B cell (primary cell): Measurements from ENCODE around the gene PHACTR1. TPM values are rescaled to one million over a fixed set of nuclear protein-coding genes. Genes with fewer than 3 reads are reported as not detected.
"Not testable (repeated sequence)": the region's sequence is repeated elsewhere in the genome, so short reads cannot be mapped to it uniquely, and the experiment has no call there.

Experiments
- ATAC-seq: fragments of 200-7000 bp; cut with Tn5 transposase; one replicate; pipeline ENCODE4 v1.10.0; 2021; ENCODE audit warnings: low read depth, mild to moderate bottlenecking, moderate number of reproducible peaks, moderate library complexity
- CTCF ChIA-PET: fragments of 350-600 bp; sonication (Branson Sonifier 250); formaldehyde crosslinking; loops from one replicate; lab custom pipeline; 2021; ENCODE audit warnings: antibody characterized with exemption, inconsistent platforms; lab: Charles Lee
- POLR2A ChIA-PET: fragments of 350-600 bp; sonication (Branson Sonifier 250); formaldehyde crosslinking; loops from one replicate; lab custom pipeline; 2021; ENCODE audit warnings: antibody characterized with exemption; lab: Charles Lee
- DNase-seq: peaks from one replicate; pipeline ENCODE4 v3.0.0; 2013
- H2AFZ ChIP-seq: 2 replicates; pipeline ENCODE4 v1.6.1; 2012; ENCODE audit warnings: mild to moderate bottlenecking, low read depth, low read length; ENCODE audit not compliant: insufficient read depth, poor library complexity, severe bottlenecking
- H3K27ac ChIP-seq, 2 donors: 1 replicate in 1 of 2; 2 replicates in 1 of 2; pipeline ENCODE4 v1.5.1; 2012 to 2013; ENCODE audit warnings: low read length in 2 of 2, mild to moderate bottlenecking in 2 of 2, moderate library complexity in 1 of 2
- H3K27me3 ChIP-seq, 4 experiments: fragments of 200-600 bp in 1 of 4; sonication (generic) in 1 of 4; replicated peaks in 1 of 4; 1 replicate in 2 of 4; 2 replicates in 2 of 4; pipeline versions ENCODE4 v1.6.1 to v1.7.0; 2013 to 2016; ENCODE audit warnings: low read length in 3 of 4, mild to moderate bottlenecking in 2 of 4, mixed read lengths in 1 of 4, moderate library complexity in 1 of 4; ENCODE audit not compliant: insufficient read depth in 4 of 4, control insufficient read depth in 3 of 4; ENCODE audit errors: control extremely low read depth in 1 of 4
- H3K36me3 ChIP-seq, 2 experiments: replicated peaks in 1 of 2; 1 replicate in 1 of 2; 2 replicates in 1 of 2; pipeline versions ENCODE4 v1.6.1 to v1.7.1; 2013; ENCODE audit warnings: low read length in 1 of 2; ENCODE audit not compliant: insufficient read depth in 2 of 2, control insufficient read depth in 1 of 2; ENCODE audit errors: control extremely low read depth in 1 of 2, extremely low read depth in 1 of 2
- H3K4me1 ChIP-seq, 2 donors: fragments of 200-600 bp in 1 of 2; sonication (generic) in 1 of 2; 1 replicate in 1 of 2; 2 replicates in 1 of 2; pipeline versions ENCODE4 v1.5.1 to v1.6.1; 2013 to 2017; ENCODE audit warnings: low read length in 2 of 2; ENCODE audit not compliant: control insufficient read depth in 2 of 2, insufficient read depth in 2 of 2
- H3K4me2 ChIP-seq: replicated peaks from 2 replicates; pipeline ENCODE3; 2012; ENCODE audit warnings: mild to moderate bottlenecking, low read depth, low read length; ENCODE audit not compliant: poor library complexity, severe bottlenecking
- H3K4me3 ChIP-seq, 5 experiments: fragments of 200-600 bp in 1 of 5; sonication (generic) in 1 of 5; 1 replicate in 3 of 5; 2 replicates in 2 of 5; pipeline versions ENCODE4 v1.5.1 to v1.7.0; 2011 to 2016; ENCODE audit warnings: low read length in 4 of 5, mild to moderate bottlenecking in 4 of 5, low read depth in 2 of 5, control low read depth in 1 of 5, moderate library complexity in 1 of 5; ENCODE audit not compliant: insufficient read depth in 1 of 5; ENCODE audit errors: control extremely low read depth in 1 of 5, extremely low read depth in 1 of 5
- H3K79me2 ChIP-seq: fragments of 200-600 bp; sonication (generic); one replicate; pipeline ENCODE4 v1.6.0; 2016; ENCODE audit warnings: low read length; ENCODE audit not compliant: control insufficient read depth, insufficient read depth
- H3K9ac ChIP-seq: fragments of 200-600 bp; sonication (generic); 2 replicates; pipeline ENCODE4 v1.6.1; 2017; ENCODE audit warnings: mild to moderate bottlenecking, low read length, moderate library complexity
- H3K9me3 ChIP-seq, 3 donors: one replicate each; pipeline versions ENCODE4 v1.6.1 to v1.7.1; 2013; ENCODE audit warnings: low read length in 2 of 3; ENCODE audit not compliant: control insufficient read depth in 2 of 3, insufficient read depth in 1 of 3; ENCODE audit errors: control extremely low read depth in 1 of 3
- H4K20me1 ChIP-seq: 2 replicates; pipeline ENCODE4 v1.6.0; 2012; ENCODE audit warnings: mild to moderate bottlenecking, low read length; ENCODE audit not compliant: insufficient read depth, control insufficient read depth, poor library complexity, severe bottlenecking
- H3K27ac Mint-ChIP-seq: one replicate; pipeline ENCODE4 v1.8.0; 2021; ENCODE audit warnings: mixed read lengths
- H3K27me3 Mint-ChIP-seq: one replicate; pipeline ENCODE4 v1.8.0; 2021; ENCODE audit warnings: mixed read lengths
- H3K4me1 Mint-ChIP-seq: one replicate; pipeline ENCODE4 v1.8.0; 2021; ENCODE audit warnings: mixed read lengths
- H3K4me3 Mint-ChIP-seq: one replicate; pipeline ENCODE4 v1.8.0; 2021; ENCODE audit warnings: mixed read lengths
- H3K9me3 Mint-ChIP-seq: one replicate; pipeline ENCODE4 v1.8.0; 2022; ENCODE audit warnings: mixed read lengths; ENCODE audit not compliant: insufficient read depth
- EZH2 ChIP-seq: IDR thresholded peaks from 2 replicates; pipeline ENCODE4 v1.6.1; 2012; ENCODE audit warnings: borderline replicate concordance, low read depth, mild to moderate bottlenecking, moderate library complexity, low read length; ENCODE audit not compliant: insufficient read depth, poor library complexity, severe bottlenecking
- WGBS: methylation state at CpG from one replicate; pipeline ENCODE4 v1.1.5; 2013; ENCODE audit warnings: missing lambda C conversion rate; ENCODE audit not compliant: insufficient coverage; 5-methylcytosine and 5-hydroxymethylcytosine counted together
- intact Hi-C: fragments of 100-400 bp; cut with micrococcal nuclease; formaldehyde crosslinking; loops from one replicate; pipeline ENCODE4 v1.10.0; 2022
- polyA plus RNA-seq: library from polyadenylated mRNA; depleted of rRNA; stranded (reverse); fragments of >200 nt; gene quantifications from 2 replicates; pipeline ENCODE4 v1.2.3, GENCODE V29; 2012
- total RNA-seq, 2 donors: library from RNA; stranded (reverse); fragments of 120-200 nt in 1 of 2; gene quantifications; 1 replicate in 1 of 2; 2 replicates in 1 of 2; pipeline versions ENCODE4 v1.2.3 to v1.2.4, GENCODE V29; 2013 to 2022
- TF ChIP-seq, protein P1 (sequence below): fragments of 200-600 bp; IDR thresholded peaks from one replicate; pipeline ENCODE4 v1.8.0; 2022; ENCODE audit warnings: antibody characterized with exemption, mild to moderate bottlenecking

Gene PHACTR1
- total and polyA plus RNA-seq, 2 donors (not counting 1 experiment from before 2014, with no cell fraction given) = 30.2 to 129 TPM

- no peak overlapping the region for H3K4me3 Mint-ChIP-seq
- WGBS = 83% methylated on average over 4 of the region's 4 CpGs
- intact Hi-C loops = no loop called here
- H3K4me1 Mint-ChIP-seq = no peaks in the 10 kb centered on the region
- Histone ChIP-seq H2AFZ (no peak overlapping the region), H3K4me1 (no peaks in the 10 kb centered on the region), H3K79me2 (no peaks in the 10 kb centered on the region), H3K4me3 (no peak overlapping the region), H3K9ac (no peak overlapping the region), H3K27ac (no peak overlapping the region), H3K27me3 (no peaks in the 10 kb centered on the region), H3K9me3 (peaks cover 0 to 4% (median 0%) of the 10 kb centered on the region in 3 donors), H3K36me3 (no peaks in the 10 kb centered on the region), H3K4me2 (no peak overlapping the region), H4K20me1 (no peaks in the 10 kb centered on the region)
- H3K27ac Mint-ChIP-seq = no peak overlapping the region
- DNase-seq = no peak
- CTCF ChIA-PET = no interaction called here
- TF ChIP-seq, protein P1, sequence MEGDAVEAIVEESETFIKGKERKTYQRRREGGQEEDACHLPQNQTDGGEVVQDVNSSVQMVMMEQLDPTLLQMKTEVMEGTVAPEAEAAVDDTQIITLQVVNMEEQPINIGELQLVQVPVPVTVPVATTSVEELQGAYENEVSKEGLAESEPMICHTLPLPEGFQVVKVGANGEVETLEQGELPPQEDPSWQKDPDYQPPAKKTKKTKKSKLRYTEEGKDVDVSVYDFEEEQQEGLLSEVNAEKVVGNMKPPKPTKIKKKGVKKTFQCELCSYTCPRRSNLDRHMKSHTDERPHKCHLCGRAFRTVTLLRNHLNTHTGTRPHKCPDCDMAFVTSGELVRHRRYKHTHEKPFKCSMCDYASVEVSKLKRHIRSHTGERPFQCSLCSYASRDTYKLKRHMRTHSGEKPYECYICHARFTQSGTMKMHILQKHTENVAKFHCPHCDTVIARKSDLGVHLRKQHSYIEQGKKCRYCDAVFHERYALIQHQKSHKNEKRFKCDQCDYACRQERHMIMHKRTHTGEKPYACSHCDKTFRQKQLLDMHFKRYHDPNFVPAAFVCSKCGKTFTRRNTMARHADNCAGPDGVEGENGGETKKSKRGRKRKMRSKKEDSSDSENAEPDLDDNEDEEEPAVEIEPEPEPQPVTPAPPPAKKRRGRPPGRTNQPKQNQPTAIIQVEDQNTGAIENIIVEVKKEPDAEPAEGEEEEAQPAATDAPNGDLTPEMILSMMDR = no peak
- TF ChIP-seq EZH2 = no peak
- H3K9me3 Mint-ChIP-seq = peaks cover 3% of the 10 kb centered on the region
- H3K27me3 Mint-ChIP-seq = peaks cover 14% of the 10 kb centered on the region
- POLR2A ChIA-PET = no interaction called here
- ATAC-seq = no peak
Measured at GRCh38 chr6:13131935-13132661, 415.5 kb downstream of the PHACTR1 start.

DNA sequence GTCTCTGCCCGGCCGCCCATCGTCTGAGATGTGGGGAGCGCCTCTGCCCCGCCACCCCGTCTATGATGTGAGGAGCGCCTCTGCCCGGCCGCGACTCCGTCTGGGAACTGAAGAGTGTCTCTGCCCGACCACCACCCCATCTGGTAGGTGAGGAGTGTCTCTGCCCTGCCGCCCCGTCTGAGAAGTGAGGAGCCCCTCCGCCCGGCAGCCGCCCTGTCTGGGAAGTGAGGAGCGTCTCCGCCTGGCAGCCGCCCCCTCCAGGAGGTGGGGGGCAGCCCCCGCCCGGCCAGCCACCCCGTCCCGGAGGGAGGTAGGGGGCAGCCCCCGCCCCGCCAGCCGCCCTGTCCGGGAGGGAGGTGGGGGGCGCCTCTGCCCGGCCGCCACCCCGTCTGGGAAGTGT lies 417.3 kb downstream of the PHACTR1 start:
- H4K20me1 ChIP-seq, H3K4me3 Mint-ChIP-seq, H3K9ac ChIP-seq, H3K4me2 ChIP-seq, H3K4me1 ChIP-seq, H2AFZ ChIP-seq, H3K4me1 Mint-ChIP-seq, POLR2A ChIA-PET, H3K27ac Mint-ChIP-seq, H3K4me3 ChIP-seq, intact Hi-C loops, H3K27me3 Mint-ChIP-seq, H3K9me3 ChIP-seq, H3K79me2 ChIP-seq, H3K9me3 Mint-ChIP-seq, H3K27ac ChIP-seq, DNase-seq, H3K27me3 ChIP-seq, ATAC-seq, CTCF ChIA-PET, H3K36me3 ChIP-seq: not testable (repeated sequence)
- WGBS = over 99% methylated on average over 22 of the region's 32 CpGs
